HG03558 (cell line): ENCODE results near the gene NELFB.

ENCODE experiments used
- ATAC-seq: cut with Tn5 transposase; IDR thresholded peaks from one replicate; pipeline ENCODE4 v1.9.1; 2021; ENCODE audit warnings: moderate number of reproducible peaks; ENCODE audit not compliant: unreplicated experiment; ENCODE audit errors: extremely low read depth

The NELFB gene

DNA sequence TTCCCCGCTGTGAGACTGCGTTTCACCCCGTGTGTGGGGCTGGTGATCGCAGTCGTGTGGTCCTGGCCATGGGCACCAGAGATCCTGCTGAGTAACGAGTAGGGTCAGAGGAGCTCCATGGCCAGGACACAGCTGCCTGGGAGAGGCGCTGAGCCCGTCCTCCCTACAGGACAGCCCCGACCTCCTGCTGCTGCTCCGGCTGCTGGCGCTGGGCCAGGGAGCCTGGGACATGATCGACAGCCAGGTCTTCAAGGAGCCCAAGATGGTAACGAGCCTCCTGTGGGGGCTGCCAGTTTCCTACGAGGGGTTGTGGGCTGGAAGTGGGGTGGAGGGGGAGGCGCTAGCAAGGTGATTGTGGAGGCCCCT, 11.0 kb downstream of the NELFB start:
- ATAC-seq = no peak

DNA sequence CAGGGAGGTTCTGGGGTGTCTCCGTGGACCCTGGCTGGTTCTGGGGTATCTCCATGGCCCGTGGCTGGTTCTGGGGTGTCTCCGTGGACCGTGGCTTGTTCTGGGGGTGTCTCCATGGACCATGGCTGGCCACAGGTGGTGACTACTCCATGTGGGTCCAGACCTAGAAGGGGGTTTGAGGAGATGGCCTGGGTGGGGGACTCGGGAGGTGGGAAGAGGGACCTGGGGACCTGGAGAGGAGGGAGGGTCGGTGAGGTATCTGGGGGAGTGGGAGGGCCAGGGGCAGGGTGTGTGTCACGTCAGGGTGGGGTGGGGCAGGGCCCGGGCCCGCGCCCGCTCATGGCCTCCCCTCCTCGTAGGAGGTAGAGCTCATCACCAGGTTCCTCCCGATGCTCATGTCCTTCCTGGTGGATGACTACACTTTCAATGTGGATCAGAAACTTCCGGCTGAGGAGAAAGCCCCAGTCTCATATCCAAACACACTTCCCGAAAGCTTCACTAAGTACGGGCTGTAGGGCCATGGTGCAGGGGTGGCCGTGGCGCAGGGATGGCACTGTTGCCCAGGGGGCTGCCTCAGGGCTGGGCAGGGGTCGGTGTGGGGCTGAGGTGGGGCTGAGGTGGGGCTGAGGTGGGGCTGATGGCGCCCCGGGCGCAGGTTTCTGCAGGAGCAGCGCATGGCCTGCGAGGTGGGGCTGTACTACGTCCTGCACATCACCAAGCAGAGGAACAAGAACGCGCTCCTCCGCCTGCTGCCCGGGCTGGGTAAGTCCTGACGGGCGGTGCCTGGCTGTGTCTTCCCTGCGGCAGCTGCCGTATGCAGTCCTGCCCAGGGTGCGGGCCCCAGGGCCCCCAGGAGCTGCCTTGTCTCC, 11.7 kb downstream of the NELFB start:
- ATAC-seq = no peak

DNA sequence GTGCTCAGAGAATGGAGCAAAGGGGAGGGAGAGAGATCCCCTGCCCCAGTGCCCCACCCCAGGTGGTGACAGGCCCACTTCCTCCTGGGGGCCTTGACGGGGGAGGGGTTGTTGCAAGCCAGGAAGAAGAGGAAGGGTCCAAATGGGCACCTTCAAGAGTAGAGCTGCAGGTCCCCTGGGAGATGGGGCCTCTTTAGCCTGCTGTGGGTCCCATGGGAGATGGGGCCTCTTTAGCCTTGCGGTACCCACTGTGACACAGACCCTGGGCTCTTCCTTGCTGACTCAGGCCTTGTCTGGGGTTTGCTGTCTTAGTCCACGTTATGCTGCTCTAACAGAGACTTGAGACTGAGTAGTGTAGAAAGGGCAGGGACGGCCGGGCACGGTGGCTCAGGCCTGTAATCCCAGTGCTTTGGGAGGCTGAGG, 12.8 kb downstream of the NELFB start:
- ATAC-seq = no peak

- no peak for ATAC-seq
Measured at GRCh38 chr9:137268538-137269201, 13.5 kb downstream of the NELFB start.

DNA sequence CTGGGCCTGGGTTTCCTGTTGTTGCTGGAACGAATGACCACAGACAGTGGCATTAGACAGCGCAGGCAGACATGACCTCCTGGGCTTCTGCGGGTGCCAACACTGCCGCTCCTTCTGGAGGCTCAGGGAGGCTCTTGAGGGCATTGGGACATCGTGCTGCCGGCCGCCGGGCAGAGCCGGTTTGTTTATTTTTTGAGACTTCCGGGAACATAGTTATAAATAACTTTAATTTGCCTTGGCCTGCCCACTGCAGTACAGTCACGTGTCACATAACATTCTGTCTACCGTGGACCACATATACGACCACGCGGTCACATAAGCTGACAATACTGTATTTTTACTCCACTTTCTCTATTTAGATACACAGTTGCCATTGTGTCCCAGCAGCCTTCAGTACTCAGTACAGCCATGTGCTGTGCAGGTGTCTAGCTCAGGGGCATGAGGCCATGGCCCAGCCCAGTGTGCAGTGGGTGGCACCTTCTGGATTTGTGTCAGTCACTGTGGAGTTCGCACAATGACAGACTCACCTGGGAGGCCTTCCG, 14.2 kb downstream of the NELFB start:
- ATAC-seq = no peak

DNA sequence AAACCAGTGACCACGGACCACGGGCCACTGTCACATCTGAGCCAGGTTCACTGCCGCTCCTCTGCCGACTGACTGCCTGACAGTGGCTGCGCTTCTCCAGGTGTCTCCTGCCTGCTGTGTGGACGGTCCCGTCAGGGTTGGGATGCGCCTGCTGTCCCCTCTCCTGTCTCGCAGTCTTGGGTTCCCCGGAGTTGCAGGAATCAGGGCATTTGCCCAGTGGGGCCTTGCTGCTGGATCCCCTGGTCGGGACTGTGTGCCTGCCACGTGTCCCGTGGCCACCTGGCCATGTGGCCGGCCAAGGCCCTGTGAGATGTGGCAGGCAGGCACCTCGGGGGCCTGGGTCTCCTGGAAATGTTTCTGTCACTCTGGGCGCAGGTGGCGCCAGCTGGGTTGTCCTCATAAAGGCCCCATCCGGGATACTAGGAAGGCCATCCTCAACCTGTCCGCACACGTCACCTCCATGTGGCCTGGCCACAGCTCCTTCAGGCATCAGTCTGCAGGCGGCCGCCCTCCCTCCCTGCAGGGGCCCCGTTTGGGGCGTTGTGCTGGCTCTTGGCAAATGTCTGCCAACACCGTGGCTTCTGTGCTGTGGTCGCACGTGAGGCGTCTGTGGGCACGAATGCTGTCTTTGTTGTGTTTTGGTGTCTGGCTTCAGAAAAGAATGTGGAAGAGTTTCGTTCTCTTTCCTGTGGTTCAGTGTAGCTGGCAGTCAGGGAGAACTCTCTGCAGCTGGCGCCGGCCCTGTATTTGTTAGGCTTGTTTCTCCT, 16.0 kb downstream of the NELFB start:
- ATAC-seq = no peak

GRCh38 chr9:137271696-137272076, 16.6 kb downstream of the NELFB start:
- ATAC-seq = no peak

DNA sequence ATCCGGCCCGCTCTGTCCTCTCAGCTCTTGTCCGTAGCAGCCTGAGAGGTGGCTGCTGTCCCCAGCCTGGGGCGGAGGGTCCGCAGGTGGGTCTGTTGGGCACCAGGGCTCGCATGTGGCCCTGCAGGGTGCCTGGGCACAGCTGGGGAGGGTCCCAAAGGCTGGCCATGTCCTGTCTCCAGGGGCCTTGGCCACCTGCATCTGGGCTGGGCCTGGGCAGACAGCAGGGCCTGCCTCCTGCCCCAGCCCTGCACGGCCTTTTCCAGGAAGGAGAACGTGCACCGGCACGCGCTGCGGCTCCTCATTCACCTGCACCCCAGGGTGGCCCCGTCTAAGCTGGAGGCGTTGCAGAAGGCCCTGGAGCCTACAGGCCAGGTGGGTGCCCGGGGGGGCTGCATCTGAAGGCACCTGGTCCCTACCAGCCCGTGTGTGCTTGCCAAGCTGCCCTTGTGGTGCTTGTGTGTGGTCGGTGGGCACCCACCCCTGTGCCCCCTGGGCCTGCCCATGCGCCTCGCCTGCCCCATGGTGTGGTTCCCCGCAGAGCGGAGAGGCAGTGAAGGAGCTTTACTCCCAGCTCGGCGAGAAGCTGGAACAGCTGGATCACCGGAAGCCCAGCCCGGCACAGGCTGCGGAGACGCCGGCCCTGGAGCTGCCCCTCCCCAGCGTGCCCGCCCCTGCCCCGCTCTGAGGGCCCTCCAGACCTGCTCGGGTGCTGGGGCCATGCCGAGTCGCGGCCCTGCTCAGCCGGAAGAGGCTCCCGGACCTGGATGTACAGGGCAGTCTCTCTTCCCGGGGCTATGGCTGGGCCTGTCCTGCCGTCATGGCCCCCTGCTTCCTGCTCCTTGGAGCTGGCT, 17.3 kb downstream of the NELFB start:
- ATAC-seq = no peak

GRCh38 chr9:137273095-137273490, 18.0 kb downstream of the NELFB start:
- no peak for ATAC-seq

GRCh38 chr9:137273611-137274320, 18.6 kb downstream of the NELFB start:
- ATAC-seq = no peak

GRCh38 chr9:137275203-137275587, 20.1 kb downstream of the NELFB start:
- ATAC-seq = no peak

GRCh38 chr9:137275588-137276472, 20.7 kb downstream of the NELFB start:
- no peak for ATAC-seq

DNA sequence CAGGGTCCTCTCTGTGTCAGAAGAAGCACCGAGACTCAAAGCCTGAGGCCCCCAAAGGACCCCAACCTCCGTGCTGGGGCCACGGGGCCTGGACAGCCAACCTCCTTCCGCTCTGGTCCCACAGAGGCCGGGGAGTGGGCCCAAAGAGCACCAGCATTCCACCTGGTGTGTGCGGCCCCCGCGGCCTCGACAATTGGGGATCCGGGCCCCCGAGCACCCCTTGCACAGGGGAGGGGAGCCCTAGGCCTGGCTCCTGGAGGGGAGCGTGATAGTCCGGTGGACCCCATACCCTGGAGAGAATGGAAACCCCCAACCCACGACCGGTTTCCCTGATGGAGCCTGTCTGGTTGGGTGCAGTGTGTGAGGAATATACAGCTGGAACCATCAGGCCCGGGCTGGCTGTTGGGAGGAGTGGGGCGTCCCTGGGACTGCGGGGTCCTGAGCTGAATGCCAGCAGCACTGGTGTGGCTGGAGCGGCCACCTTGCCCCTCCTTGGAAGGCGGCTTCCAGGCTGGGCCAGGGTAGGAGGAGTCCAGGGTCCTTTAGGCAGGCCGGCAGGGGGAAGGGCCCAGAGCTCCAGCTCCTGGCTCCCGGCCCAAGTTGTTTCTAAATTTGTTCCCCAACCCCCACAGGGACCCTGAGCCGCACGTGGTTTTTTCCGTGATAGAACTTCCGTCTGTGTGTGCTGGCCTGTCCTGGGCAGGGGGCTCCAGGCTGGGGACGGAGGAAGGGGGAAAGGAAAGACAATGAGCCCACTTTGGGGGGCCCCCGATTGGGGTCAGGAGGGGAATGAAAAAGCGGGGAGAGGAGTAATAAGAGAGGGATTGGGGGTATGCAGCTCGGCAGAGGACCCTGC, 21.6 kb downstream of the NELFB start:
- no peak for ATAC-seq

GRCh38 chr9:137277329-137278041, 22.4 kb downstream of the NELFB start, which contains the start of gene TOR4A:
Gene TOR4A (plus strand): TSS chr9:137277726. CDS start chr9:137278690, 964 bp downstream.
- no peak for ATAC-seq

- no peak for ATAC-seq
Measured at GRCh38 chr9:137278061-137278701, 23.1 kb downstream of the NELFB start.
